Uterus (tissue), 2 donors: Measurements from ENCODE around the gene GALNTL6.

Source experiments
- CTCF ChIP-seq, 4 experiments: fragments of 200-600 bp in 2 of 4; fragments of 450-650 bp in 2 of 4; sonication (generic) in 2 of 4; IDR thresholded peaks; one replicate each; pipeline ENCODE4 v1.5.1; 2016 to 2019; ENCODE audit warnings: antibody characterized with exemption in 4 of 4, mild to moderate bottlenecking in 2 of 4, moderate library complexity in 1 of 4
- POLR2A ChIP-seq, 2 donors: fragments of 450-650 bp; IDR thresholded peaks; one replicate each; pipeline ENCODE4 v1.6.1; 2016; ENCODE audit warnings: antibody characterized with exemption in 2 of 2, mild to moderate bottlenecking in 1 of 2, moderate library complexity in 1 of 2

GRCh38 chr4:172950990-172951389 lies 1137.8 kb downstream of the GALNTL6 start:
- no peak for TF ChIP-seq CTCF (IDR thresholded peaks at IDR 0.05)
- TF ChIP-seq POLR2A (IDR thresholded peaks at IDR 0.05), result no peak
